Measurements from ENCODE around the gene BMERB1. TPM values are rescaled to one million over a fixed set of nuclear protein-coding genes. Genes with fewer than 3 reads are reported as not detected.
A peak's percentile ranks its signal among the peaks of the same experiment; 100 is the strongest.

BMERB1 gene
- total and polyA plus RNA-seq, 9 of the 15 experiments (the other 6 are each of a cell fraction or from before 2014, with no cell fraction given) = 0.29 to 2.9 (median 0.94) TPM

GRCh38 chr16:15604460-15605440 lies 170.4 kb downstream of the BMERB1 start (continued):
- TF ChIP-seq DMBX1 (CRISPR knock-in tag; IDR thresholded peaks at IDR 0.05; ENCODE audit: borderline replicate concordance) = 0 out of 2 replicates have a peak, but pooled peaks have one; percentile 24
- TF ChIP-seq CCNT2 (IDR thresholded peaks at IDR 0.05; ENCODE audit: borderline replicate concordance, extremely low read depth, insufficient read length, low read depth, low read length) = no peak
- peak; percentile 60 for TF ChIP-seq CEBPB (tag; IDR thresholded peaks at IDR 0.05)
- 0 out of 2 replicates have a peak, but pooled peaks have one; percentile 47 for TF ChIP-seq ATF4 (CRISPR knock-in tag; IDR thresholded peaks at IDR 0.05)
- TF ChIP-seq ZNF512 (tag; IDR thresholded peaks at IDR 0.05) = no peak
- TF ChIP-seq PHF21A (IDR thresholded peaks at IDR 0.05; ENCODE audit: borderline replicate concordance, low read depth) = no peak

Measured in K562 (cell line).